HepG2 (cell line): ENCODE results near the gene PPP1R7. TPM values are rescaled to one million over a fixed set of nuclear protein-coding genes. Genes with fewer than 3 reads are reported as not detected.
"Not testable (repeated sequence)": the region's sequence is repeated elsewhere in the genome, so short reads cannot be mapped to it uniquely, and the experiment has no call there.

Source experiments
- ATAC-seq: fragments of 200-7000 bp; cut with Tn5 transposase; 3 replicates; pipeline ENCODE4 v1.9.1; 2020; ENCODE audit warnings: mild to moderate bottlenecking, moderate library complexity
- BruUV-seq: library from RNA; stranded (reverse); fragments of 400-500 nt; replicated peaks from 2 replicates; lab custom pipeline; 2021; lab: Mats Ljungman, UMichigan
- CTCF ChIA-PET: fragments of 300-600 bp; formaldehyde crosslinking; extraction: SDS; loops from one replicate; lab custom pipeline; 2021; ENCODE audit warnings: low total read pairs, inconsistent platforms, low intra/inter-chr PET ratio; lab: Yijun Ruan, JAX
- POLR2A ChIA-PET: fragments of 350-600 bp; sonication (Branson Sonifier 250); formaldehyde crosslinking; loops from one replicate; lab custom pipeline; 2020; ENCODE audit warnings: antibody characterized with exemption, inconsistent platforms; lab: Yijun Ruan, JAX
- DNase-seq: peaks from one replicate; pipeline ENCODE4 v3.0.0-alpha.2; 2015; ENCODE audit warnings: low spot score
- FAIRE-seq: peaks from 3 replicates; lab custom pipeline; 2011; peaks lifted over from hg19 to GRCh38; lab: Jason Lieb, UNC
- H2AFZ ChIP-seq: one replicate; pipeline ENCODE4 v1.6.1; 2011; ENCODE audit warnings: low read length, inconsistent platforms
- H3K27ac ChIP-seq: fragments of 300-600 bp; 3 replicates; pipeline ENCODE4 v1.8.0; 2011; ENCODE audit warnings: mixed run types, mild to moderate bottlenecking, mixed read lengths, low read length, inconsistent platforms; ENCODE audit not compliant: insufficient read depth; ENCODE audit errors: extremely low read length
- H3K27me3 ChIP-seq, 2 experiments: fragments of 200-600 bp in 1 of 2; 2 replicates in 1 of 2; 3 replicates in 1 of 2; pipeline versions ENCODE4 v1.6.0 to v1.8.0; 2011; ENCODE audit warnings: low read length in 2 of 2, mild to moderate bottlenecking in 2 of 2, moderate library complexity in 2 of 2, inconsistent platforms in 1 of 2; ENCODE audit not compliant: insufficient read depth in 2 of 2, control insufficient read depth in 1 of 2
- H3K36me3 ChIP-seq, 2 experiments: fragments of 200-600 bp in 1 of 2; replicated peaks in 1 of 2; 2 replicates in 1 of 2; 3 replicates in 1 of 2; pipeline versions ENCODE4 v1.5.1 to v1.8.0; 2011; ENCODE audit warnings: low read length in 2 of 2, inconsistent platforms in 1 of 2; ENCODE audit not compliant: insufficient read depth in 2 of 2, control insufficient read depth in 1 of 2
- H3K4me1 ChIP-seq: 2 replicates; pipeline ENCODE4 v1.5.1; 2012; ENCODE audit warnings: low read length, inconsistent platforms; ENCODE audit not compliant: insufficient read depth
- H3K4me2 ChIP-seq: 2 replicates; pipeline ENCODE4 v1.6.0; 2011; ENCODE audit warnings: low read depth, low read length, inconsistent platforms
- H3K4me3 ChIP-seq, 3 experiments: fragments of 200-600 bp in 1 of 3; sonication (generic), shearing (Covaris generic) in 1 of 3; replicated peaks in 1 of 3; 2 replicates each; pipeline ENCODE4 v1.5.1; 2011 to 2016; ENCODE audit warnings: low read length in 3 of 3, inconsistent platforms in 2 of 3, low read depth in 2 of 3, mild to moderate bottlenecking in 2 of 3, control low read depth in 1 of 3, mixed read lengths in 1 of 3; ENCODE audit not compliant: insufficient read depth in 1 of 3
- H3K79me2 ChIP-seq: one replicate; pipeline ENCODE4 v1.6.1; 2011; ENCODE audit warnings: low read length, inconsistent platforms; ENCODE audit not compliant: insufficient read depth
- H3K9ac ChIP-seq: 2 replicates; pipeline ENCODE4 v1.6.0; 2011; ENCODE audit warnings: mild to moderate bottlenecking, low read depth, low read length, inconsistent platforms; ENCODE audit not compliant: insufficient read depth
- H3K9me3 ChIP-seq: 2 replicates; pipeline ENCODE4 v1.5.1; 2012; ENCODE audit warnings: mild to moderate bottlenecking, low read length
- H4K20me1 ChIP-seq: 2 replicates; pipeline ENCODE4 v1.6.0; 2011; ENCODE audit warnings: inconsistent platforms, mild to moderate bottlenecking, low read length, moderate library complexity; ENCODE audit not compliant: insufficient read depth
- CAMTA2 ChIP-seq: sonication (generic); formaldehyde crosslinking; IDR thresholded peaks from 2 replicates; pipeline ENCODE4 v1.4.0; 2020; ENCODE audit warnings: mild to moderate bottlenecking, missing genetic modification reagents, borderline replicate concordance
- FOSL2 ChIP-seq: sonication (generic); formaldehyde crosslinking; IDR thresholded peaks from 2 replicates; pipeline ENCODE4 v1.4.0; 2020; ENCODE audit warnings: missing genetic modification reagents
- FOXA3 ChIP-seq: IDR thresholded peaks from 2 replicates; pipeline ENCODE4 v1.6.1; 2016; ENCODE audit warnings: missing genetic modification reagents, missing compliant biosample characterization
- GABPB1 ChIP-seq: IDR thresholded peaks from 2 replicates; pipeline ENCODE4 v1.6.1; 2016; ENCODE audit warnings: mild to moderate bottlenecking, missing genetic modification reagents, moderate library complexity, missing compliant biosample characterization
- RORA ChIP-seq: sonication (generic); formaldehyde crosslinking; IDR thresholded peaks from 2 replicates; pipeline ENCODE4 v1.5.0; 2020; ENCODE audit warnings: mild to moderate bottlenecking, missing genetic modification reagents, moderate library complexity
- THYN1 ChIP-seq: sonication (generic); formaldehyde crosslinking; IDR thresholded peaks from 2 replicates; pipeline ENCODE4 v1.8.1; 2023; ENCODE audit warnings: low read depth, mild to moderate bottlenecking, moderate library complexity, missing genetic modification reagents, borderline replicate concordance
- TSC22D2 ChIP-seq: sonication (generic); formaldehyde crosslinking; IDR thresholded peaks from 2 replicates; pipeline ENCODE4 v1.5.1; 2020; ENCODE audit warnings: missing genetic modification reagents, mild to moderate bottlenecking, borderline replicate concordance
- ZBTB34 ChIP-seq: sonication (generic); formaldehyde crosslinking; IDR thresholded peaks from 2 replicates; pipeline ENCODE4 v1.8.0; 2022; ENCODE audit warnings: mild to moderate bottlenecking, missing genetic modification reagents
- ZC3H13 ChIP-seq: sonication (generic); formaldehyde crosslinking; IDR thresholded peaks from 2 replicates; pipeline ENCODE4 v1.8.1; 2023; ENCODE audit warnings: mild to moderate bottlenecking, missing genetic modification reagents, moderate library complexity
- ZNF354B ChIP-seq: sonication (generic); formaldehyde crosslinking; IDR thresholded peaks from 2 replicates; pipeline ENCODE4 v1.8.0; 2022; ENCODE audit warnings: mild to moderate bottlenecking, missing genetic modification reagents
- ZNF597 ChIP-seq: sonication (generic); formaldehyde crosslinking; IDR thresholded peaks from 2 replicates; pipeline ENCODE4 v1.5.0; 2020; ENCODE audit warnings: missing genetic modification reagents
- WGBS: methylation state at CpG from one replicate; pipeline ENCODE4 v1.1.6; 2017; ENCODE audit warnings: low lambda C conversion rate; 5-methylcytosine and 5-hydroxymethylcytosine counted together
- in situ Hi-C: cut with HindIII; loops from 2 replicates; pipeline ENCODE4 v1.10.0; 2017; ENCODE audit warnings: low pct_unique_long_range_greater_than_20kb; ENCODE audit not compliant: extremely low pct_ligation_motif_present
- intact Hi-C: fragments of 100-400 bp; cut with micrococcal nuclease; formaldehyde crosslinking; loops from one replicate; pipeline ENCODE4 v1.10.0; 2022; ENCODE audit not compliant: unreplicated experiment
- polyA plus RNA-seq, 8 experiments: library from polyadenylated mRNA; depleted of rRNA in 3 of 8; stranded (reverse) in 7 of 8; unstranded in 1 of 8; fragments of >200 nt; fragmentation: Illumina TruSeq in 4 of 8; extraction: Trizol in 4 of 8; gene quantifications; 2 replicates each; pipeline versions ENCODE4 v1.2.1 to v1.2.3, GENCODE V29; 2011 to 2016; ENCODE audit warnings: low read depth in 4 of 8, missing spikeins in 1 of 8, mixed read lengths in 1 of 8; ENCODE audit not compliant: insufficient read depth in 1 of 8
- total RNA-seq, 5 experiments: library from RNA; depleted of rRNA; stranded (reverse); fragments of >200 nt; fragmentation: Illumina TruSeq; extraction: Trizol; gene quantifications; 2 replicates each; pipeline ENCODE4 v1.2.3, GENCODE V29; 2016; ENCODE audit warnings: low read depth in 1 of 5
- TF ChIP-seq, protein P1 (sequence below): IDR thresholded peaks from 2 replicates; pipeline ENCODE4 v1.6.1; 2016; ENCODE audit warnings: missing compliant biosample characterization, missing genetic modification reagents, borderline replicate concordance
- TF ChIP-seq, protein P2 (sequence below): sonication (generic); formaldehyde crosslinking; IDR thresholded peaks from 2 replicates; pipeline ENCODE4 v1.4.0; 2020; ENCODE audit warnings: missing genetic modification reagents

Gene PPP1R7
- total and polyA plus RNA-seq, 2 of the 13 experiments (the other 11 are each of a cell fraction or from before 2014, with no cell fraction given) = 33.3 to 67.9 TPM

DNA sequence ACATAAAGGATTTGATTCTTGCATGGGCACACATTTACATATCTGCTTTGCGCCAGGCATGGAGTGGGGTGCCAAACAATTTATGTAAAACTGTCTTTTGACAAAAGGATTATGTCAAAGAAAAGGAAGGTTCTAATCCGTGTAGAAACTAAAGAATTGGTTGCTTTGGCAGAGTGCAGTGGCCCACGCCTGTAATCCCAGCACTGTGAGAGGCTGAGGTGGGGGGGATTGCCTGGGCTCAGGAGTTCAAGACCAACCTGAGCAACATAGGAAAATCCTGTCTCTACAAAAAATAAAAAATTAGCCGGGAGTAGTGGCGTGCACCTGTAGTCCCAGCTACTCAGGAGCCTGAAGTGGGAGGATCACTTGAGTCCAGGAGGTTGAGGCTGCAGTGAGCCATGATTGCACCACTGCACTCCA lies 47.1 kb upstream of the PPP1R7 start:
- peak overlapping the region; percentile 90 for H3K27ac ChIP-seq
- peak overlapping the region; percentile 75 to 96 (median 96) for H3K4me3 ChIP-seq
- POLR2A ChIA-PET = interaction anchor here (4.5 kb wide), 1 partner anchor 10 kb away, joined by 37 read pairs; no protein-coding TSS in a partner anchor
- no peaks in the 10 kb centered on the region for H4K20me1 ChIP-seq
- no peak for ATAC-seq
- H3K4me2 ChIP-seq = peak overlapping the region; percentile 90
- in situ Hi-C loops = no loop called here
- 0 out of 2 replicates have a peak, but pooled peaks have one; percentile 13 for TF ChIP-seq GABPB1 (CRISPR knock-in tag)
- TF ChIP-seq CAMTA2 (CRISPR knock-in tag) = no peak
- no peak for TF ChIP-seq FOSL2
- TF ChIP-seq, protein P1, sequence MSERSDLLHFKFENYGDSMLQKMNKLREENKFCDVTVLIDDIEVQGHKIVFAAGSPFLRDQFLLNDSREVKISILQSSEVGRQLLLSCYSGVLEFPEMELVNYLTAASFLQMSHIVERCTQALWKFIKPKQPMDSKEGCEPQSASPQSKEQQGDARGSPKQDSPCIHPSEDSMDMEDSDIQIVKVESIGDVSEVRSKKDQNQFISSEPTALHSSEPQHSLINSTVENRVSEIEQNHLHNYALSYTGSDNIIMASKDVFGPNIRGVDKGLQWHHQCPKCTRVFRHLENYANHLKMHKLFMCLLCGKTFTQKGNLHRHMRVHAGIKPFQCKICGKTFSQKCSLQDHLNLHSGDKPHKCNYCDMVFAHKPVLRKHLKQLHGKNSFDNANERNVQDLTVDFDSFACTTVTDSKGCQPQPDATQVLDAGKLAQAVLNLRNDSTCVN (CRISPR knock-in tag) = peak; percentile 22; the same call in 1 of the 2 replicates
- TF ChIP-seq ZBTB34 (CRISPR knock-in tag) = 0 out of 2 replicates have a peak, but pooled peaks have one; percentile 38
- 0 out of 2 replicates have a peak, but pooled peaks have one; percentile 19 for TF ChIP-seq ZNF354B (CRISPR knock-in tag)
- TF ChIP-seq, protein P2, sequence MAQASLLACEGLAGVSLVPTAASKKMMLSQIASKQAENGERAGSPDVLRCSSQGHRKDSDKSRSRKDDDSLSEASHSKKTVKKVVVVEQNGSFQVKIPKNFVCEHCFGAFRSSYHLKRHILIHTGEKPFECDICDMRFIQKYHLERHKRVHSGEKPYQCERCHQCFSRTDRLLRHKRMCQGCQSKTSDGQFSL (CRISPR knock-in tag) = peak; percentile 75; the same call in 1 of the 2 replicates
- 0 out of 2 replicates have a peak, but pooled peaks have one; percentile 61 for TF ChIP-seq RORA (CRISPR knock-in tag)
- no peak for TF ChIP-seq THYN1 (CRISPR knock-in tag)
- TF ChIP-seq FOXA3 (CRISPR knock-in tag) = peak; percentile 6; the same call in 1 of the 2 replicates
- TF ChIP-seq ZC3H13 (CRISPR knock-in tag) = 0 out of 2 replicates have a peak, but pooled peaks have one; percentile 5
- TF ChIP-seq TSC22D2 = 0 out of 2 replicates have a peak, but pooled peaks have one; percentile 47
- no peak for TF ChIP-seq ZNF597 (CRISPR knock-in tag)
- peaks cover 8 to 19% of the 10 kb centered on the region in 2 experiments; a peak in 4 of 5 replicates for H3K36me3 ChIP-seq
- CTCF ChIA-PET = no interaction called here
- H2AFZ ChIP-seq = peak overlapping the region; percentile 83
- H3K4me1 ChIP-seq = peaks cover 35% of the 10 kb centered on the region
- no peak for FAIRE-seq
- H3K9me3 ChIP-seq = no peaks in the 10 kb centered on the region
- H3K27me3 ChIP-seq = no peaks in the 10 kb centered on the region; a peak in 1 of 5 replicates
- H3K9ac ChIP-seq = peak overlapping the region; percentile 96
- WGBS = 10% methylated on average over 5 of the region's 5 CpGs
- peaks cover 40% of the 10 kb centered on the region for H3K79me2 ChIP-seq
- intact Hi-C loops = loop anchor here (2.0 kb wide), 1 partner anchor 46 kb away; the partner anchor contains the start of gene PASK
- no TSS peak for BruUV-seq
- no peak for DNase-seq

DNA sequence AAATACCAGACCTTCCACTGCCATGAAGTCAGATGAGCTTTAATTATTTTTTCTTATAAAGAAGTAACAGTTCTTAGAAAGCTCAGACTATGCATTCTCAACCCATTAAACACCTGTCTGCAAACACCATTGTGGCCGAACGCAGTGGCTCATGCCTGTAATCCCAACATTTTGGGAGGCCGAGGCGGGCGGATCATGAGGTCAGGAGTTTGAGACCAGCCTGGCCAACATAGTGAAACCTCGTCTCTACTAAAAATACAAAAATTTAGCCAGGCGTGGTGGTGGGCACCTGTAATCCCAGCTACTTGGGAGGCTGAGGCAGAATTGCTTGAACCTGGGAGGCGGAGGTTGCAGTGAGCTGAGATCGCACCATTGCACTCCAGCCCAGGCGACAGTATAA lies 45.7 kb upstream of the PPP1R7 start:
- in situ Hi-C loops, H3K27me3 ChIP-seq, H3K9me3 ChIP-seq, BruUV-seq, CTCF ChIA-PET, H3K27ac ChIP-seq, H3K4me3 ChIP-seq, H3K9ac ChIP-seq, DNase-seq, intact Hi-C loops, H2AFZ ChIP-seq, ATAC-seq, H3K4me2 ChIP-seq, H4K20me1 ChIP-seq, FAIRE-seq: not testable (repeated sequence)
- WGBS = 97% methylated on average over 10 of the region's 10 CpGs
- POLR2A ChIA-PET = interaction anchor here (4.5 kb wide), 1 partner anchor 12 kb away, joined by 37 read pairs; no protein-coding TSS in a partner anchor
- Histone ChIP-seq H3K36me3 (peaks cover 4 to 16% of the 10 kb centered on the region in 2 experiments; a peak in 4 of 5 replicates), H3K4me1 (peaks cover 30% of the 10 kb centered on the region), H3K79me2 (peaks cover 32% of the 10 kb centered on the region)
